Stomach (tissue), 9 donors: ENCODE results near the gene STARD5. TPM values are rescaled to one million over a fixed set of nuclear protein-coding genes. Genes with fewer than 3 reads are reported as not detected.

Experiments used
- DNase-seq, 2 donors: peaks; one replicate each; pipeline versions ENCODE4 v3.0.0 to v3.0.0-alpha.2; 2013 to 2019
- H3K27ac ChIP-seq, 5 donors: fragments of 200-600 bp in 4 of 5; sonication (generic) in 4 of 5; one replicate each; pipeline ENCODE4 v1.5.1; 2013 to 2019; ENCODE audit warnings: mild to moderate bottlenecking in 1 of 5, moderate library complexity in 1 of 5
- H3K27me3 ChIP-seq, 3 donors: fragments of 200-600 bp; sonication (generic); one replicate each; pipeline ENCODE4 v1.5.1; 2017 to 2019; ENCODE audit warnings: mixed run types in 1 of 3
- H3K36me3 ChIP-seq, 4 donors: fragments of 200-600 bp; sonication (generic); 1 replicate in 3 of 4; 2 replicates in 1 of 4; pipeline ENCODE4 v1.5.1; 2016 to 2019
- H3K4me1 ChIP-seq, 4 donors: fragments of 200-600 bp; sonication (generic); one replicate each; pipeline ENCODE4 v1.5.1; 2016 to 2019
- H3K4me3 ChIP-seq, 4 donors: fragments of 200-600 bp; sonication (generic) in 3 of 4; one replicate each; pipeline ENCODE4 v1.5.1; 2016 to 2019; ENCODE audit warnings: mild to moderate bottlenecking in 1 of 4
- H3K9me3 ChIP-seq, 4 donors: fragments of 200-600 bp; sonication (generic); one replicate each; pipeline ENCODE4 v1.5.1; 2016 to 2019
- CTCF ChIP-seq, 7 experiments: fragments of 450-650 bp in 4 of 7; fragments of 200-600 bp in 3 of 7; sonication (generic) in 3 of 7; IDR thresholded peaks; one replicate each; pipeline ENCODE4 v1.5.1; 2016 to 2019; ENCODE audit warnings: antibody characterized with exemption in 7 of 7, control low read depth in 2 of 7, mild to moderate bottlenecking in 1 of 7
- EP300 ChIP-seq: sonication (generic); formaldehyde crosslinking; IDR thresholded peaks from one replicate; pipeline ENCODE4 v1.6.1; 2017; ENCODE audit warnings: antibody characterized with exemption
- POLR2A ChIP-seq, 4 donors: fragments of 450-650 bp; IDR thresholded peaks; one replicate each; pipeline ENCODE4 v1.6.1; 2016; ENCODE audit warnings: antibody characterized with exemption in 4 of 4, control low read depth in 2 of 4, mild to moderate bottlenecking in 1 of 4, moderate library complexity in 1 of 4
- POLR2AphosphoS5 ChIP-seq, 3 donors: sonication (generic); formaldehyde crosslinking; IDR thresholded peaks; one replicate each; pipeline ENCODE4 v1.6.1; 2016; ENCODE audit warnings: antibody characterized with exemption in 3 of 3
- WGBS, 5 donors: extraction: QIAGEN DNeasy Blood & Tissue Kit in 3 of 5; methylation state at CpG; one replicate each; pipeline versions ENCODE4 v1.1.5 to v1.1.7; 2013 to 2018; 5-methylcytosine and 5-hydroxymethylcytosine counted together
- intact Hi-C: fragments of 100-400 bp; cut with DNase I; formaldehyde crosslinking; loops from one replicate; pipeline ENCODE4 v1.15.1; 2023; ENCODE audit warnings: low total_unique reads
- polyA plus RNA-seq, 3 donors: library from polyadenylated mRNA; stranded (reverse); fragments of 200-250 nt; gene quantifications; one replicate each; pipeline ENCODE4 v1.2.3, GENCODE V29; 2013
- total RNA-seq, 5 donors: library from RNA; depleted of rRNA; stranded (reverse); fragments of >200 nt; gene quantifications; one replicate each; pipeline versions ENCODE4 v1.1.0 to v1.2.3, GENCODE V29; 2014 to 2016
- donor health status: healthy with polysubstance abuse.
- donor health status: Bipolar disorder and iron deficiency.
- donor health status: healthy.

STARD5 gene
- total and polyA plus RNA-seq, 8 donors = 0.89 to 157 (median 4.2) TPM; not detected in 1

GRCh38 chr15:81360491-81360890 is 36.5 kb upstream of the STARD5 start:
- H3K27ac ChIP-seq = no peak overlapping the region
- intact Hi-C loops = no loop called here
- no peaks in the 10 kb centered on the region for H3K27me3 ChIP-seq
- H3K4me3 ChIP-seq = no peak overlapping the region
- WGBS, 5 donors = 85 to 92% (median 91%) methylated on average over 5 of the region's 5 CpGs
- DNase-seq = no peak
- H3K9me3 ChIP-seq = no peaks in the 10 kb centered on the region
- H3K4me1 ChIP-seq = no peaks in the 10 kb centered on the region
- H3K36me3 ChIP-seq = no peaks in the 10 kb centered on the region
- TF ChIP-seq POLR2AphosphoS5 (IDR thresholded peaks at IDR 0.05) (no peak), CTCF (IDR thresholded peaks at IDR 0.05) (no peak), POLR2A (IDR thresholded peaks at IDR 0.05) (no peak), EP300 (no peak)

GRCh38 chr15:81358248-81358647 is 34.3 kb upstream of the STARD5 start:
- intact Hi-C loops = no loop called here
- Histone ChIP-seq H3K4me3 (no peak overlapping the region), H3K27ac (no peak overlapping the region)

GRCh38 chr15:81357180-81357686 is 33.3 kb upstream of the STARD5 start:
- H3K27me3 ChIP-seq = no peaks in the 10 kb centered on the region
- TF ChIP-seq POLR2AphosphoS5 (IDR thresholded peaks at IDR 0.05) (no peak), POLR2A (IDR thresholded peaks at IDR 0.05) (no peak), EP300 (no peak), CTCF (IDR thresholded peaks at IDR 0.05) (no peak)
- H3K36me3 ChIP-seq = no peaks in the 10 kb centered on the region
- H3K27ac ChIP-seq = no peak overlapping the region
- 74 to 79% (median 76%) methylated on average over 6 of the region's 6 CpGs for WGBS, 5 donors
- intact Hi-C loops = no loop called here
- no peaks in the 10 kb centered on the region for H3K9me3 ChIP-seq
- no peaks in the 10 kb centered on the region for H3K4me1 ChIP-seq
- no peak overlapping the region for H3K4me3 ChIP-seq
- no peak for DNase-seq

More at GRCh38 chr15:81358248-81358647, 34.3 kb upstream of the STARD5 start:
- Histone ChIP-seq H3K9me3 (no peaks in the 10 kb centered on the region), H3K27me3 (no peaks in the 10 kb centered on the region), H3K36me3 (no peaks in the 10 kb centered on the region), H3K4me1 (no peaks in the 10 kb centered on the region)
- no peak for DNase-seq
- 89 to 93% (median 92%) methylated on average over 6 of the region's 6 CpGs for WGBS, 5 donors
- TF ChIP-seq EP300 (no peak), CTCF (IDR thresholded peaks at IDR 0.05) (no peak), POLR2AphosphoS5 (IDR thresholded peaks at IDR 0.05) (no peak), POLR2A (IDR thresholded peaks at IDR 0.05) (no peak)

GRCh38 chr15:81356252-81356651 is 32.3 kb upstream of the STARD5 start:
- H3K9me3 ChIP-seq = no peaks in the 10 kb centered on the region
- WGBS, 5 donors = 71 to 81% (median 81%) methylated on average over 5 of the region's 5 CpGs
- no peaks in the 10 kb centered on the region for H3K4me1 ChIP-seq
- no peak overlapping the region for H3K4me3 ChIP-seq
- DNase-seq = no peak
- intact Hi-C loops = no loop called here
- H3K27ac ChIP-seq = no peak overlapping the region
- TF ChIP-seq POLR2AphosphoS5 (IDR thresholded peaks at IDR 0.05) = no peak
- no peak for TF ChIP-seq CTCF (IDR thresholded peaks at IDR 0.05)
- TF ChIP-seq POLR2A (IDR thresholded peaks at IDR 0.05) = no peak
- TF ChIP-seq EP300 = no peak
- no peaks in the 10 kb centered on the region for H3K27me3 ChIP-seq
- no peaks in the 10 kb centered on the region for H3K36me3 ChIP-seq
